MCF 10A (cell line): ENCODE results near the gene WAC. TPM values are rescaled to one million over a fixed set of nuclear protein-coding genes. Genes with fewer than 3 reads are reported as not detected.

ENCODE experiments used
- BruUV-seq: library from RNA; stranded (reverse); fragments of 400-500 nt; replicated peaks from 2 replicates; lab custom pipeline; 2021; lab: Mats Ljungman, UMichigan
- CTCF ChIA-PET: fragments of 300-600 bp; sonication (Branson Sonifier 250); formaldehyde crosslinking; extraction: SDS; loops from one replicate; lab custom pipeline; 2021; ENCODE audit warnings: antibody characterized with exemption, inconsistent platforms; lab: Yijun Ruan, JAX
- POLR2A ChIA-PET: fragments of 300-600, 350-650 bp; sonication (Branson Sonifier 250); formaldehyde crosslinking; extraction: SDS; loops from one replicate; lab custom pipeline; 2020; ENCODE audit warnings: antibody characterized with exemption, inconsistent platforms; lab: Yijun Ruan, JAX
- DNase-seq: peaks from one replicate; pipeline ENCODE4 v3.0.0-alpha.2; 2018; ENCODE audit not compliant: unreplicated experiment
- H3K27ac Mint-ChIP-seq: one replicate; pipeline ENCODE4 v1.8.0; 2022; ENCODE audit warnings: mild to moderate bottlenecking, low read depth, mixed read lengths; ENCODE audit not compliant: unreplicated experiment
- H3K27me3 Mint-ChIP-seq: one replicate; pipeline ENCODE4 v1.8.0; 2022; ENCODE audit warnings: mixed read lengths; ENCODE audit not compliant: insufficient read depth, unreplicated experiment
- H3K36me3 Mint-ChIP-seq: one replicate; pipeline ENCODE4 v1.8.0; 2022; ENCODE audit warnings: mild to moderate bottlenecking, moderate library complexity, mixed read lengths; ENCODE audit not compliant: insufficient read depth, unreplicated experiment
- H3K4me1 Mint-ChIP-seq: one replicate; pipeline ENCODE4 v1.8.0; 2022; ENCODE audit warnings: mixed read lengths; ENCODE audit not compliant: insufficient read depth, unreplicated experiment
- H3K4me3 Mint-ChIP-seq: one replicate; pipeline ENCODE4 v1.8.0; 2022; ENCODE audit warnings: mild to moderate bottlenecking, moderate library complexity, mixed read lengths; ENCODE audit not compliant: unreplicated experiment
- H3K9me3 Mint-ChIP-seq: one replicate; pipeline ENCODE4 v1.8.0; 2022; ENCODE audit warnings: mixed read lengths; ENCODE audit not compliant: unreplicated experiment
- CTCF ChIP-seq: fragments of 200-600 bp; IDR thresholded peaks from one replicate; pipeline ENCODE4 v1.8.0; 2022; ENCODE audit warnings: antibody characterized with exemption, mild to moderate bottlenecking; ENCODE audit not compliant: unreplicated experiment
- intact Hi-C: fragments of 100-400 bp; cut with micrococcal nuclease; formaldehyde crosslinking; loops from 2 replicates; pipeline ENCODE4 v1.14.1; 2022
- total RNA-seq: library from RNA; stranded (reverse); gene quantifications from 2 replicates; pipeline ENCODE4 v1.2.3, GENCODE V29; 2022

The WAC gene
- total RNA-seq, 1 experiment from 2014 or later, result 155 TPM

GRCh38 chr10:28555358-28555757 lies 22.4 kb downstream of the WAC start:
- intact Hi-C loops, result no loop called here
- Mint-ChIP-seq H3K4me3 (no peak overlapping the region), H3K4me1 (peaks cover 57% of the 10 kb centered on the region), H3K27me3 (no peaks in the 10 kb centered on the region), H3K9me3 (no peaks in the 10 kb centered on the region), H3K27ac (no peak overlapping the region), H3K36me3 (peaks cover 96% of the 10 kb centered on the region)
- CTCF ChIA-PET, result no interaction called here
- POLR2A ChIA-PET, result interaction anchor here (1.0 kb wide), 1 partner anchor 23 kb away, joined by 4 read pairs; no protein-coding TSS in a partner anchor
- no peak for DNase-seq
- no TSS peak for BruUV-seq
- TF ChIP-seq CTCF, result no peak

- TF ChIP-seq CTCF, result no peak
- H3K9me3 Mint-ChIP-seq, result no peaks in the 10 kb centered on the region
- POLR2A ChIA-PET, result no interaction called here
Observed at GRCh38 chr10:28556142-28556541, 23.2 kb downstream of the WAC start.

GRCh38 chr10:28558186-28558585 lies 25.3 kb downstream of the WAC start:
- Mint-ChIP-seq H3K27ac (no peak overlapping the region), H3K9me3 (no peaks in the 10 kb centered on the region), H3K27me3 (no peaks in the 10 kb centered on the region), H3K4me3 (no peak overlapping the region), H3K36me3 (peaks cover 93% of the 10 kb centered on the region), H3K4me1 (peaks cover 39% of the 10 kb centered on the region)
- POLR2A ChIA-PET, result interaction anchor here (1.3 kb wide), 1 partner anchor 7 kb away, joined by 4 read pairs; no protein-coding TSS in a partner anchor
- no TSS peak for BruUV-seq
- intact Hi-C loops, result no loop called here
- DNase-seq, result no peak
- no peak for TF ChIP-seq CTCF
- CTCF ChIA-PET, result interaction anchor here (1.3 kb wide), 1 partner anchor 19 kb away, joined by 4 read pairs; no protein-coding TSS in a partner anchor

More at GRCh38 chr10:28556142-28556541, 23.2 kb downstream of the WAC start:
- intact Hi-C loops, result no loop called here
- H3K27me3 Mint-ChIP-seq, result no peaks in the 10 kb centered on the region
- no peak overlapping the region for H3K27ac Mint-ChIP-seq
- H3K4me3 Mint-ChIP-seq, result no peak overlapping the region
- CTCF ChIA-PET, result no interaction called here
- no TSS peak for BruUV-seq
- H3K4me1 Mint-ChIP-seq, result peaks cover 56% of the 10 kb centered on the region
- peaks cover 96% of the 10 kb centered on the region for H3K36me3 Mint-ChIP-seq
- DNase-seq, result no peak

- no peak overlapping the region for H3K4me3 Mint-ChIP-seq
- CTCF ChIA-PET, result interaction anchor here (1.3 kb wide), 1 partner anchor 18 kb away, joined by 4 read pairs; no protein-coding TSS in a partner anchor
- no peaks in the 10 kb centered on the region for H3K27me3 Mint-ChIP-seq
- intact Hi-C loops, result no loop called here
- no TSS peak for BruUV-seq
- H3K9me3 Mint-ChIP-seq, result no peaks in the 10 kb centered on the region
- H3K4me1 Mint-ChIP-seq, result peaks cover 40% of the 10 kb centered on the region
- H3K27ac Mint-ChIP-seq, result no peak overlapping the region
- H3K36me3 Mint-ChIP-seq, result peaks cover 90% of the 10 kb centered on the region
- DNase-seq, result no peak
- POLR2A ChIA-PET, result no interaction called here
- no peak for TF ChIP-seq CTCF
Observed at GRCh38 chr10:28558923-28559508, 26.1 kb downstream of the WAC start.
